ENCODE measurements around the gene CHRNB4.

Gene CHRNB4

GRCh38 chr15:78671626-78672211 lies 30.7 kb upstream of the CHRNB4 start:
- no peak for DNase-seq (ENCODE audit: low read depth in 2 of 2, low spot score in 1 of 2)

- no peak for DNase-seq (ENCODE audit: low read depth in 2 of 2, low spot score in 1 of 2)
Observed at GRCh38 chr15:78668987-78669386, 28.0 kb upstream of the CHRNB4 start.

GRCh38 chr15:78667578-78668236 lies 26.7 kb upstream of the CHRNB4 start:
- DNase-seq (ENCODE audit: low read depth in 2 of 2, low spot score in 1 of 2): no peak

- no peak for DNase-seq (ENCODE audit: low read depth in 2 of 2, low spot score in 1 of 2)
Observed at GRCh38 chr15:78666010-78666409, 25.0 kb upstream of the CHRNB4 start.

- DNase-seq (ENCODE audit: low read depth in 2 of 2, low spot score in 1 of 2): no peak
Observed at GRCh38 chr15:78663703-78664102, 22.7 kb upstream of the CHRNB4 start.

- DNase-seq (ENCODE audit: low read depth in 2 of 2, low spot score in 1 of 2): no peak
Observed at GRCh38 chr15:78662028-78662427, 21.0 kb upstream of the CHRNB4 start.

- DNase-seq (ENCODE audit: low read depth in 2 of 2, low spot score in 1 of 2): no peak
Observed at GRCh38 chr15:78661001-78661400, 20.0 kb upstream of the CHRNB4 start.

- no peak for DNase-seq (ENCODE audit: low read depth in 2 of 2, low spot score in 1 of 2)
Observed at GRCh38 chr15:78660584-78660983, 19.6 kb upstream of the CHRNB4 start.

GRCh38 chr15:78658823-78659222 lies 17.8 kb upstream of the CHRNB4 start:
- DNase-seq (ENCODE audit: low read depth in 2 of 2, low spot score in 1 of 2): no peak

GRCh38 chr15:78654272-78654671 lies 13.3 kb upstream of the CHRNB4 start:
- DNase-seq (ENCODE audit: low read depth in 2 of 2, low spot score in 1 of 2): no peak

GRCh38 chr15:78651930-78652615 lies 11.1 kb upstream of the CHRNB4 start:
- DNase-seq (ENCODE audit: low read depth in 2 of 2, low spot score in 1 of 2): no peak

- DNase-seq (ENCODE audit: low read depth in 2 of 2, low spot score in 1 of 2): no peak
Observed at GRCh38 chr15:78651007-78651406, 10.0 kb upstream of the CHRNB4 start.

GRCh38 chr15:78650022-78650421 lies 9.0 kb upstream of the CHRNB4 start:
- no peak for DNase-seq (ENCODE audit: low read depth in 2 of 2, low spot score in 1 of 2)

- DNase-seq (ENCODE audit: low read depth in 2 of 2, low spot score in 1 of 2): no peak
Observed at GRCh38 chr15:78645009-78645408, 4.0 kb upstream of the CHRNB4 start.

GRCh38 chr15:78642331-78642730 lies 1.3 kb upstream of the CHRNB4 start:
- no peak for DNase-seq (ENCODE audit: low read depth in 2 of 2, low spot score in 1 of 2)

- DNase-seq (ENCODE audit: low read depth in 2 of 2, low spot score in 1 of 2): no peak
Observed at GRCh38 chr15:78641749-78642275, 802 bp upstream of the CHRNB4 start.

- DNase-seq (ENCODE audit: low read depth in 2 of 2, low spot score in 1 of 2): no peak
Observed at GRCh38 chr15:78640527-78641101, 396 bp downstream of the CHRNB4 start.

GRCh38 chr15:78638658-78639314 lies 2.2 kb downstream of the CHRNB4 start:
- DNase-seq (ENCODE audit: low read depth in 2 of 2, low spot score in 1 of 2): no peak

GRCh38 chr15:78637776-78638435 lies 3.1 kb downstream of the CHRNB4 start:
- no peak for DNase-seq (ENCODE audit: low read depth in 2 of 2, low spot score in 1 of 2)

- DNase-seq (ENCODE audit: low read depth in 2 of 2, low spot score in 1 of 2): no peak
Observed at GRCh38 chr15:78636378-78636859, 4.6 kb downstream of the CHRNB4 start.

- no peak for DNase-seq (ENCODE audit: low read depth in 2 of 2, low spot score in 1 of 2)
Observed at GRCh38 chr15:78635346-78635745, 5.7 kb downstream of the CHRNB4 start.
